Nucleus accumbens (tissue), 56 donors: Measurements from ENCODE around the gene FBLN2.
"Not testable (repeated sequence)": the region's sequence is repeated elsewhere in the genome, so short reads cannot be mapped to it uniquely, and the experiment has no call there.

Source experiments
- DNase-seq, 56 donors: peaks; one replicate each; lab custom pipeline; 2025; lab: John Stamatoyannopoulos, UW

Gene FBLN2

GRCh38 chr3:13544951-13545651, 3.8 kb upstream of the FBLN2 start:
- DNase-seq: no peak

- DNase-seq: no peak
These were observed 2.9 kb upstream of the FBLN2 start for GRCh38 chr3:13545952-13546454.

- no peak for DNase-seq
These were observed 2.2 kb upstream of the FBLN2 start for GRCh38 chr3:13546667-13547171.

GRCh38 chr3:13547591-13548371, 1.1 kb upstream of the FBLN2 start:
- DNase-seq: no peak

GRCh38 chr3:13549623-13550422, 898 bp downstream of the FBLN2 start:
- no peak for DNase-seq

- DNase-seq: no peak
These were observed 1.4 kb downstream of the FBLN2 start for GRCh38 chr3:13550423-13550690.

- DNase-seq: no peak
These were observed 2.0 kb downstream of the FBLN2 start for GRCh38 chr3:13550791-13551360.

GRCh38 chr3:13552857-13553652, 4.1 kb downstream of the FBLN2 start:
- DNase-seq: no peak

- no peak for DNase-seq
These were observed 4.8 kb downstream of the FBLN2 start for GRCh38 chr3:13553686-13554085.

GRCh38 chr3:13555753-13556152, 6.8 kb downstream of the FBLN2 start:
- no peak for DNase-seq

- DNase-seq: no peak
These were observed 7.3 kb downstream of the FBLN2 start for GRCh38 chr3:13556207-13556606.

- DNase-seq: no peak
These were observed 8.0 kb downstream of the FBLN2 start for GRCh38 chr3:13556917-13557316.

GRCh38 chr3:13557417-13557816, 8.5 kb downstream of the FBLN2 start:
- no peak for DNase-seq

GRCh38 chr3:13557926-13558325, 9.0 kb downstream of the FBLN2 start:
- DNase-seq: no peak

GRCh38 chr3:13558651-13559050, 9.7 kb downstream of the FBLN2 start:
- no peak for DNase-seq

GRCh38 chr3:13559764-13560525, 11.0 kb downstream of the FBLN2 start:
- DNase-seq: peak in 3 of 56 donors; percentile 7 to 17 (median 10)

- no peak for DNase-seq
These were observed 12.5 kb downstream of the FBLN2 start for GRCh38 chr3:13561376-13561775.

GRCh38 chr3:13561967-13562366, 13.0 kb downstream of the FBLN2 start:
- DNase-seq: no peak

GRCh38 chr3:13562421-13562820, 13.5 kb downstream of the FBLN2 start:
- DNase-seq: not testable (repeated sequence)
